Measurements from ENCODE around the gene RRAGC. TPM values are rescaled to one million over a fixed set of nuclear protein-coding genes. Genes with fewer than 3 reads are reported as not detected.
"Not testable (repeated sequence)": the region's sequence is repeated elsewhere in the genome, so short reads cannot be mapped to it uniquely, and the experiment has no call there.

RRAGC gene
- total RNA-seq, 1 donor from 2014 or later, result 24.6 TPM

DNA sequence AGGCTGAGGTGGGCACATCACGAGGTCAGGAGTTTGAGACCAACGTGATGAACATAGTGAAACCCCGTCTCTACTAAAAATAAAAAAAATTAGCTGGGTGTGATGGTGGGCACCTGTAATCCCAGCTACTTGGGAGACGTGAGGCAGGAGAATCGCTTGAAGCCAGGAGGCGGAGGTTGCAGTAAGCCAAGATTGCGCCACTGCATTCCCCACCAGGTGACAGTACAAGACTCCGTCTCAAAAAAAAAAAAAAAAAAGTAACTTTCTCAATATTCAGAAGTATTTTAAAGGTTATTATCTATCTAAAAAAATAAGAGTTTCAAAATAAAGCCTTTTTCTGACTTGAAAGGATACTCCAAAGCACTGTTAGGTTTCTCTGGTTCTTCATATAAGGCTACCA lies 7.6 kb upstream of the RRAGC start:
- intact Hi-C loops (cut with DNase I), result no loop called here
- no peak for DNase-seq (ENCODE audit: missing footprints)
- no peak for ATAC-seq

DNA sequence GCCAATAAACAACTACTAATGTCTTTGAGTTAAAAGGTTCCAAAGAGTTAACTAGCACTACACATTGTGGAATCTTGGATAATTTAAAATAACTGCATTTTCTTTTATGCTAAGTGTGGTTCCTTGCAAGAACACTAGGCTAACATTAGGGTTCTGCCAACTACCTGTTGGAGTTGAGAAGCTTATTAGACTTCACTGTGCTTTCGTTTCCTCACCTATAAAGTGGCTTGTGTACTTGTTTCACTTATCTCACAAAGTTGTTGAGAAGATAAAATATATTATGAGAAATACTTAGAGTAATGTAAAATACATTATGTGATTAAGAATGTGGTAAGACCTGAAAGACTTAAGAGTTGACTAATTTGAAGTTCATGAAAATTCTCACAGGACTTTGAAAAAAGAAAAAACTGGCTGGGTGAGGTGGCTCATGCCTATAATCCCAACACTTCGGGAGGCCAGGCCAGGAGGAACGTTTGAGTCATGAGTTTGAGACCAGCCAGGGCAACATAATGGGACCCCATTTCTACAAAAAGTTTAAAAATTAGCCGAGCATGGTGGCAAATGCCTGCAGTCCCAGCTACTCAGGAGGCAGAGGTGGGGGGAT lies 5.6 kb upstream of the RRAGC start:
- ATAC-seq (no peak), DNase-seq (ENCODE audit: missing footprints) (no peak)

DNA sequence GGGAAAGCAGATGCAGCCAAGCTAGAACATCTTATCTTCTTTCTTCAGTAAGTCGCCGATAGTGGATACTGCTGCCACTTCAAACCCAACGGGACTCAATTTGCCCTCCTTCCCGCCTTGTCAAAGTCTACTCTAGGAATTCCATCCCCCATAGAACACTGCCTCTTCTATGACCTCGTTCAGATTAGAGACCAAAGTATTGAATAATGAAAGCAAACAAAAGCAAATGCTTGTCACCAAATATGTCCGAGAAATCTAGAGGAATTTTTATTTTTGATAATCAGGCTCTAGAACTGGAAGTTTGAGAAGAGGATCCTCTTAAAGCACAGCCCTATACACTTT lies 853 bp upstream of the RRAGC start:
- ATAC-seq (no peak), DNase-seq (ENCODE audit: missing footprints) (no peak)
- intact Hi-C loops (cut with DNase I), result loop anchor here (1.0 kb wide), 1 partner anchor 13 kb away; the partner anchor contains the start of gene MYCBP

More for the DNA sequence above, 5.6 kb upstream of the RRAGC start:
- intact Hi-C loops (cut with DNase I), result no loop called here

DNA sequence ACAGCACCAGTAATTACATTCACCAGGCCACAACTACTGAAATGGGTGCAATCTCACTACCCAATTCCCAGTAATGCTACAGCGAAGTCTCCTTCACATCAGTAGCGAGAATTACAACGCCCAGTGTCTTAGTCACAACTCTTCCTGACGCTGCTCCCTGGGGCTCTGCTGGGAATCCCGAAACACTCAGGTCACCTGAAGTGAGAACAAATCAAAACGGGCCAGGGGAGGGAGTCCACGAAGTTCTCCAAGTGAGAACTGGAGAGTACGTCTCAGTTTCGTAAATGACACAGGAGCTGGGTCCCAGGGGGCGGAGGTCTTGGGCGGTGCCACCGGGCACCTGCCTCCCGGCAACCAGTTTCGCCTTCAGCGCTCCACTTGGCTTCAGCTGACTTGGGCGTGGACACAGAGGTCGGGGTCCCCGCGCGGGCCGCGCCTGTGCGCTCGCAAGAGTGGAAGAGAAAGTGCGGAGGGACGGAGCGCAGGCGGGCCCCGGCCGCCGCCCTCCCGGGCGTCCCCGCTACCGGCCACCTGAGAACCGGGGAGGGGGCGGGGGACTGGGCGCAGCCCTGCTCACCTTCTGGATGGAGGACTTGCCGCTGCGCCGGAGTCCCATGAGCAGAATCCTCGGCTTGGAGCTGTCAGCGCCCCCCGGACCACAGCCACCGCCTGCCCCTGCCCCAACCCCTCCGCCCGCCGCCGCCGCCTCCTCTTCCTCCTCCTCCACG lies 575 bp downstream of the RRAGC start:
- ATAC-seq (peak; percentile 13), DNase-seq (ENCODE audit: missing footprints) (peak; percentile 86)
- intact Hi-C loops (cut with DNase I), result loop anchor here (5.0 kb wide), 1 partner anchor 133 kb away; the partner anchor contains the start of gene AKIRIN1

DNA sequence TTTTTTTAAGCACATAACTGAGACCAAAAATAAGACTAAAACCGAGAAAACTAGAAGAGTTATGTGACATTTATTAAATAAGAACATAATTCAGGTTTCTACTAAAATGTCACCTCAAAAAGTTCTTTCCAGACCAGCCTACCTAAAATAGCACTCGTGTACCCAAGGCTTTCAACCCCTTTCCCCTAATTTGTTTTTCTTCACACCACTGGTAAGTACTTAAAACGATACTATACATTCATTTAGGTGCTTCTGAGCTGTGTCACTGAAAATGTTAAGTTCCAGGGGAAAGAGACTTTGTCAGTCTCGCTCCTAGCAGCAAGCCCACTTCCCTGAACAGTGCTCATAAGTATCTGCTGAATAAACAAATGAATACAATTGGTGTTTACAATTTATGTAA lies 6.8 kb downstream of the RRAGC start:
- ATAC-seq, result no peak
- intact Hi-C loops (cut with DNase I), result no loop called here

DNA sequence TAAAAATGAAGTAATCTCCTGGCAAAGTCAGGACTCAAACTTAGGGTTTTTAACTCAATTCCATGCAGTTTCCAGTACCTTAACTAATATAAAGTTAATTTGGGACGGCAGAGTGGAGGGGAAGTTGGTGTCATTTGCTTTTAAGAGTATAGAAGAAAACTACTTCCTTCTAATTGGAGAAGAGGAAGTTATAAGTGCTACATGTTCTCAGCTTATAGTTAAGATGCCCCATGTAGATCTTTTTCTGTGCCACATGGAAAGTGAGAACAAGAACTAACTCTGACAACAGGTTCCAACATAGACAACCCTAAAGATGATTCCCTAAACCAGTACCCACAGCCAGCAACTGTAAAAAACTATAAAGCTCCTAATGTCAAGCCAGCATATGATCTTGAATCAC lies 11.5 kb downstream of the RRAGC start:
- ATAC-seq (no peak), DNase-seq (ENCODE audit: missing footprints) (no peak)
- intact Hi-C loops (cut with DNase I), result no loop called here

More for the DNA sequence above, 6.8 kb downstream of the RRAGC start:
- DNase-seq (ENCODE audit: missing footprints), result no peak

DNA sequence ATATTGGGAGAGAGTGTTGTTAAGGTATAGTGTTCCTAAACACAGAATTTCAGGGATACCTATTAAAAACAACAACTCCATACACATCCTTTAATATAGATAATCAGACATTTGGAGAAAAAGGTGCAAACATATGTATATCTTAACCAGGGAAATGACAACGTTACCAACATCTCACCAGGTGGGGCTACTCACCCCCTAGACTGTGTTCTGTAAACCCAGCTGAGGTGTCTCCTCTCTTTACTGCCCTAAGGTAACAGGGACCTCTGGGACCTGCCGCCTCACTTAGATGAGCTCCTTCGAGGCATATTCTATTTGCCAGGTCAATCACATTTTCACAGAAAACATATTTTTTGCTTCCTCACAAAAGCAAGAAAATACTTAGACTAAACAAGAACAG lies 13.4 kb downstream of the RRAGC start:
- ATAC-seq, result no peak
- intact Hi-C loops (cut with DNase I), result no loop called here
- DNase-seq (ENCODE audit: missing footprints), result no peak

DNA sequence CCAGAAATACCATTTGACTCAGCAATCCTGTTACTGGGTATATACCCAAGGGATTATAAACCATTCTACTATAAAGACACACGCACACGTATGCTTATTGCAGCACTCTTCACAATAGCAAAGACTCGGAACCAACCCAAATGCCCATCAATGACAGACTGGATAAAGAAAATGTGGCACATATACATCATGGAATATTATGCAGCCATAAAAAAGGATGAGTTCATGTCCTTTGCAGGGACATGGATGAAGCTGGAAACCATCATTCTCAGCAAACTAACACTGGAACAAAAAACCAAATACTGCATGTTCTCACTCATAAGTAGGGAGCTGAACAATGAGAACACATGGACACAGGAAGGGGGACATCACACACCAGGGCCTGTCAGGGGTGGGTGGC lies 14.5 kb downstream of the RRAGC start:
- ATAC-seq; intact Hi-C loops (cut with DNase I); DNase-seq (ENCODE audit: missing footprints): not testable (repeated sequence)

DNA sequence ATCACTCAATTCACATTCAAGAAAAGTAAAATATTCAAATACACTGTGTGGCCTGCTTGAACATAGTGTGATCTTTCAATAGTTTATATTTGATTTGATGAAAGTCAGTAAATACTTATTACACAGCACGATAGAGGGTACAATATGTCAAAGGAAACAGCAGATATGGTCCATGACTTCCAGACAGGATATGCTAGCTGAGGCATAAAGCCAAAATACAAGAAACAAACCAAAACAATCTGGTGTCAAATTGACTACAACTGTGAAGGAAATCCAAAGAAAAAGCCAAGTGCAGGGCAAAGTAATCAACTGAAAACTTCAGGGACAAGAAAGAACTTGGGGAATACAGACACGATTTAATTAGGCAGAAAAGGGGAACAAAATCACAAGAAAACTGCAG lies 19.3 kb downstream of the RRAGC start:
- intact Hi-C loops (cut with DNase I), result no loop called here
- DNase-seq (ENCODE audit: missing footprints) (no peak), ATAC-seq (no peak)

GRCh38 chr1:38839363-38839762 lies 20.2 kb downstream of the RRAGC start:
- ATAC-seq, result peak; percentile 76
- intact Hi-C loops (cut with DNase I), result loop anchor here (5.0 kb wide), 2 partner anchors 232 to 812 kb away; no protein-coding TSS in a partner anchor
- peak; percentile 72 for DNase-seq (ENCODE audit: missing footprints)

DNA sequence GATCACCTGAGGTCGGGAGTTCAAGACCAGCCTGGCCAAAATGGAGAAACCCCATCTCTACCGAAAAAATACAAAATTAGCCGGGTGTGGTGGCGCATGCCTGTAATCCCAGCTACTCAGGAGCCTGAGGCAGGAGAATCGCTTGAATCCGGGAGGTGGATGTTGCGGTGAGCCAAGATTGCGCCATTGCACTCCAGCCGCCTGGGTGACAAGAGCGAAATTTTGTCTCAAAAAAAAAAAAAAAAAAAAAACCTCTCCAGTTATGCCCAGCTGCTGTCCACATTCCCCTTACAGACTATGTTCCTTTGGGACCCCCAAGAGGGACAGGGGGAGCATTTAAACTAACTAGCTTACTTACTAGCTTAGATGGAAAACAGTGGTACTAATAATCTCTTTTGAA lies 23.3 kb downstream of the RRAGC start:
- ATAC-seq; DNase-seq (ENCODE audit: missing footprints): not testable (repeated sequence)
- intact Hi-C loops (cut with DNase I), result loop anchor here (5.0 kb wide), 2 partner anchors 229 to 809 kb away; no protein-coding TSS in a partner anchor

- intact Hi-C loops (cut with DNase I), result loop anchor here (5.0 kb wide), 3 partner anchors 228 to 808 kb away; no protein-coding TSS in a partner anchor
- DNase-seq (ENCODE audit: missing footprints) (no peak), ATAC-seq (peak; percentile 74)
Measured at GRCh38 chr1:38834937-38835827, 24.4 kb downstream of the RRAGC start.

- intact Hi-C loops (cut with DNase I), result loop anchor here (5.0 kb wide), 1 partner anchor 792 kb away; no protein-coding TSS in a partner anchor
- DNase-seq (ENCODE audit: missing footprints), result no peak
- no peak for ATAC-seq
Measured at GRCh38 chr1:38834221-38834782, 25.3 kb downstream of the RRAGC start.

DNA sequence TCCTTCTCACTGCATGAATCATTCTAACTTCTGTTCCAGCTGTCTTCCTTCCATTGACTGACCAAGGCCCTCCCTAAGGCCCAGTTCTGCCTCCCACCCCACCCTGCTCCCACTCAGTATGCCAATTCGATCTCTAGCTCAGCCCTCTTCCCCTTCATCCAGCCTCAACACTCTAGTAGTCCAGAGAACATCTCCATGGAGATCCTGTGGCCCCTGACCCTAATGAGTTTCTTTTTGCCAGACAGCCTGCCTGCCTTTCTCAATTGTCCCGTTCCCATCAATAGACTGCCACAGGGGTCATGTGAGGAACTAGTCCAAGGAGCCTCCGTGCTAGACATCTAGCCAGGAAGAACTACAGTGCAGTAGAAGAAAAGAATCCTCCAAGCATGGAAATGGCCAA lies 26.4 kb downstream of the RRAGC start:
- intact Hi-C loops (cut with DNase I), result loop anchor here (5.0 kb wide), 1 partner anchor 791 kb away; no protein-coding TSS in a partner anchor
- DNase-seq (ENCODE audit: missing footprints), result no peak
- ATAC-seq, result no peak

DNA sequence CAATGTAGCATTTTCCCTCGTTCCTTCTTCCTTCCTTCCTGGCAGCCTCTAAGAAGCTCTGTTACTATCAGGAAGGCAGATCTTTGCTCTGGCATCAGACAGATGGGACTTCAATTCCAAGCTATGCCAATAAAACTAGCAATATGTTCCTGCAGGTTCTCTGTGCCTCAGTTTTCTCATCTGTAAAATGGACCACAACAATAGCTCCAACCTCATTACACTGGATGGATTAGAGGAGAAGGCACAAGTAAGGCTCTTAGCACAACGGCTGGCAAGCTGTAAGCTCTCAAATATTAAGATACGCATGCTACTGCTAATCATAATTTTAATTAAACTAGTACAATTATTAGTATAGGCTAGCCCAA lies 27.2 kb downstream of the RRAGC start:
- intact Hi-C loops (cut with DNase I), result loop anchor here (5.0 kb wide), 1 partner anchor 790 kb away; no protein-coding TSS in a partner anchor
- DNase-seq (ENCODE audit: missing footprints) (no peak), ATAC-seq (no peak)

DNA sequence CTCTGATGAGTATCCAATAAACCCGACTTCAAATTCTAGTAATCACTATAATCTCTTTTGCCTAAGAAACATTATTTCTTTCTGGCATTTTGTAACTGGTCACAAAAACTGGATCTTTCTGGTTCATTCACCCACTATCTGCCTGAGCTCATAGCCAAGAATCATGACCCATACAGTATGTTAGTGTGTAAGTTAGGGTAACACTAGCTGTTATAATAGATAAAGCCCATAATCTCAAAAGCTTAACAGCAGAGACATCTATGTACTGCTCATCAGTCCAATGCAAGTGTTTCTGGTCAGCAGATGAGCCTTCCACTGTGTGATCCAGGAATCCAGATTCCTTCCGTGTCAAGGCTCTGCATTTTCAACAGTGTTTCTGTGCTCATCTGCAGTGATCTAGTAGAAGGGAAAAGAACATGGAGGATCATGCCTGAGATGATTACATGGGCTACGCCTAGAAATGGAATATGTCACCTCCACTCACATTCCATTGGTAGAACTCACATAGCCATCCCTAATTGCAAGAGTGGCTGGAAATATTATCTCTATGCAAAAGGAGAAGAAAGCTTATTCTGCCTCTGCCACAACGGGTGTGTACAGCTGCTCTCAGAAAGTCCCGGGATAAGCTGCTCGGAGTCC lies 27.7 kb downstream of the RRAGC start:
- no peak for DNase-seq (ENCODE audit: missing footprints)
- no peak for ATAC-seq
- intact Hi-C loops (cut with DNase I), result loop anchor here (5.0 kb wide), 1 partner anchor 790 kb away; no protein-coding TSS in a partner anchor

- intact Hi-C loops (cut with DNase I), result no loop called here
Measured at GRCh38 chr1:38829368-38829767, 30.2 kb downstream of the RRAGC start.

GRCh38 chr1:38827318-38827717 lies 32.3 kb downstream of the RRAGC start:
- no peak for ATAC-seq
- intact Hi-C loops (cut with DNase I), result no loop called here
- DNase-seq (ENCODE audit: missing footprints), result no peak

More at GRCh38 chr1:38829368-38829767, 30.2 kb downstream of the RRAGC start:
- no peak for ATAC-seq
- no peak for DNase-seq (ENCODE audit: missing footprints)

All from Right ventricle myocardium inferior (tissue), 1 donor.